Astrocyte (in vitro differentiated cells and primary cell): ENCODE results near the gene GATA6.

ENCODE experiments used
- CTCF ChIP-seq: IDR thresholded peaks from 2 replicates; pipeline ENCODE4 v1.5.1; 2011; ENCODE audit warnings: low read depth, mild to moderate bottlenecking, inconsistent platforms, low read length, moderate library complexity; ENCODE audit not compliant: insufficient read depth
- EZH2 ChIP-seq: IDR thresholded peaks from 2 replicates; pipeline ENCODE4 v1.6.1; 2012; ENCODE audit warnings: mild to moderate bottlenecking, low read length, inconsistent platforms; ENCODE audit not compliant: insufficient read depth

DNA sequence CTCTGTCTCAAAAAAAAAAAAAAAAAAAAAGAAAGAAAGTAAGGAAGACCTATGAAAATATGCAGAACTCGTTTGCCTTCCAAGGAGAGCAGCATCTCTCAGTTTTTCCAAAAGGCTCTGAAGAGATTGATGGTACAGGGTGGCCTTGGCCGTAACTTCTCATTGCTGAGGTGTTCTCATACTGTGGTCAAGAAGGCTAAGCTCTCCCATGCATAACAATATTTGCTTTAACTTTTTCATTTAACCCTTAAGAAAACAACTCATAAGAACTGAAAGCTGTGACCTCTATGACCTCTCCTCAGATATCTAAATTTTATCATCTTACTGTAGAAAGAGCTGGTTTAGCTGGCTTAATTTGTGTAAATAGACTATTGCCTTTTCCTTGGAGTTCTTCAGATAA lies 37.1 kb upstream of the GATA6 start:
- TF ChIP-seq EZH2, result no peak
- no peak for TF ChIP-seq CTCF
